Measurements from ENCODE around the gene USP25. TPM values are rescaled to one million over a fixed set of nuclear protein-coding genes. Genes with fewer than 3 reads are reported as not detected.

The USP25 gene
- total and polyA plus RNA-seq, 2 donors (not counting 1 experiment from before 2014, with no cell fraction given): 14.2 to 55.5 TPM

- Histone ChIP-seq H3K9ac (ENCODE audit: low read length) (no peak overlapping the region), H3K79me2 (ENCODE audit: control insufficient read depth, insufficient read depth, low read length) (peaks cover 98% of the 10 kb centered on the region), H3K4me3 (ENCODE audit: control extremely low read depth in 1 of 5, extremely low read depth in 1 of 5, insufficient read depth in 1 of 5, low read depth in 2 of 5, low read length in 4 of 5) (no peak overlapping the region), H3K4me2 (replicated peaks; ENCODE audit: low read depth, low read length, poor library complexity, severe bottlenecking) (no peak overlapping the region), H3K4me1 (ENCODE audit: control insufficient read depth in 2 of 2, insufficient read depth in 2 of 2, low read length in 2 of 2) (peaks cover 16 to 27% of the 10 kb centered on the region in 2 donors), H3K27me3 (replicated peaks in 1 of 4; ENCODE audit: control extremely low read depth in 1 of 4, control insufficient read depth in 3 of 4, insufficient read depth in 4 of 4, low read length in 3 of 4) (no peaks in the 10 kb centered on the region), H3K36me3 (replicated peaks in 1 of 2; ENCODE audit: control extremely low read depth in 1 of 2, control insufficient read depth in 1 of 2, extremely low read depth in 1 of 2, insufficient read depth in 2 of 2, low read length in 1 of 2) (no peaks in the 10 kb centered on the region), H3K9me3 (ENCODE audit: control extremely low read depth in 1 of 3, control insufficient read depth in 2 of 3, insufficient read depth in 1 of 3, low read length in 2 of 3) (no peaks in the 10 kb centered on the region), H3K27ac (ENCODE audit: low read length in 2 of 2) (no peak overlapping the region), H2AFZ (ENCODE audit: insufficient read depth, low read depth, low read length, poor library complexity, severe bottlenecking) (no peak overlapping the region), H4K20me1 (ENCODE audit: control insufficient read depth, insufficient read depth, low read length, poor library complexity, severe bottlenecking) (peaks cover 72% of the 10 kb centered on the region)
- intact Hi-C loops (cut with micrococcal nuclease): no loop called here
- ChIA-PET CTCF (no interaction called here), POLR2A (no interaction called here)
- TF ChIP-seq CTCF (IDR thresholded peaks at IDR 0.05) (no peak), EZH2 (IDR thresholded peaks at IDR 0.05; ENCODE audit: borderline replicate concordance, insufficient read depth, low read depth, low read length, poor library complexity, severe bottlenecking) (no peak)
- Mint-ChIP-seq H3K4me1 (peaks cover 61% of the 10 kb centered on the region), H3K27me3 (no peaks in the 10 kb centered on the region), H3K27ac (no peak overlapping the region), H3K9me3 (ENCODE audit: insufficient read depth) (no peaks in the 10 kb centered on the region), H3K4me3 (no peak overlapping the region)
- WGBS (ENCODE audit: insufficient coverage): 100% methylated on average over 1 of the region's 2 CpGs
- DNase-seq (no peak), ATAC-seq (ENCODE audit: low read depth) (no peak)
Observed at GRCh38 chr21:15749861-15750159, 20.0 kb downstream of the USP25 start.

- CTCF ChIA-PET: no interaction called here
- Histone ChIP-seq H3K4me1 (ENCODE audit: control insufficient read depth in 2 of 2, insufficient read depth in 2 of 2, low read length in 2 of 2) (peaks cover 16 to 28% of the 10 kb centered on the region in 2 donors), H3K9ac (ENCODE audit: low read length) (no peak overlapping the region), H4K20me1 (ENCODE audit: control insufficient read depth, insufficient read depth, low read length, poor library complexity, severe bottlenecking) (peaks cover 79% of the 10 kb centered on the region), H3K36me3 (replicated peaks in 1 of 2; ENCODE audit: control extremely low read depth in 1 of 2, control insufficient read depth in 1 of 2, extremely low read depth in 1 of 2, insufficient read depth in 2 of 2, low read length in 1 of 2) (peaks cover 0 to 1% of the 10 kb centered on the region in 2 experiments), H2AFZ (ENCODE audit: insufficient read depth, low read depth, low read length, poor library complexity, severe bottlenecking) (no peak overlapping the region), H3K9me3 (ENCODE audit: control extremely low read depth in 1 of 3, control insufficient read depth in 2 of 3, insufficient read depth in 1 of 3, low read length in 2 of 3) (no peaks in the 10 kb centered on the region), H3K4me3 (ENCODE audit: control extremely low read depth in 1 of 5, extremely low read depth in 1 of 5, insufficient read depth in 1 of 5, low read depth in 2 of 5, low read length in 4 of 5) (no peak overlapping the region), H3K4me2 (replicated peaks; ENCODE audit: low read depth, low read length, poor library complexity, severe bottlenecking) (no peak overlapping the region), H3K27me3 (replicated peaks in 1 of 4; ENCODE audit: control extremely low read depth in 1 of 4, control insufficient read depth in 3 of 4, insufficient read depth in 4 of 4, low read length in 3 of 4) (no peaks in the 10 kb centered on the region), H3K27ac (ENCODE audit: low read length in 2 of 2) (no peak overlapping the region), H3K79me2 (ENCODE audit: control insufficient read depth, insufficient read depth, low read length) (peaks cover 98% of the 10 kb centered on the region)
- H3K9me3 Mint-ChIP-seq (ENCODE audit: insufficient read depth): no peaks in the 10 kb centered on the region
- POLR2A ChIA-PET: no interaction called here
- intact Hi-C loops (cut with micrococcal nuclease): no loop called here
- no peak overlapping the region for H3K4me3 Mint-ChIP-seq
- TF ChIP-seq EZH2 (IDR thresholded peaks at IDR 0.05; ENCODE audit: borderline replicate concordance, insufficient read depth, low read depth, low read length, poor library complexity, severe bottlenecking) (no peak), CTCF (IDR thresholded peaks at IDR 0.05) (no peak)
- H3K4me1 Mint-ChIP-seq: peaks cover 62% of the 10 kb centered on the region
- no peak overlapping the region for H3K27ac Mint-ChIP-seq
- no peaks in the 10 kb centered on the region for H3K27me3 Mint-ChIP-seq
- WGBS (ENCODE audit: insufficient coverage): no CpG with 5 or more reads among the region's 1 CpG
- ATAC-seq (ENCODE audit: low read depth) (no peak), DNase-seq (no peak)
Observed at GRCh38 chr21:15751037-15751436, 21.3 kb downstream of the USP25 start.

Data from B cell (primary cell).